WI38 (cell line): ENCODE measurements around the gene DALRD3.

Experiments
- H3K4me3 ChIP-seq: 2 replicates; pipeline ENCODE4 v1.5.1; 2011; ENCODE audit warnings: low read depth, mild to moderate bottlenecking, control low read depth, low read length
- CTCF ChIP-seq: IDR thresholded peaks from 2 replicates; pipeline ENCODE4 v1.5.1; 2012; ENCODE audit warnings: low read depth, mild to moderate bottlenecking, control low read depth, low read length

Gene DALRD3

GRCh38 chr3:49007771-49008528 is 10.4 kb downstream of the DALRD3 start:
- H3K4me3 ChIP-seq, result peak overlapping the region; percentile 85
- TF ChIP-seq CTCF, result no peak

GRCh38 chr3:49007068-49007770 is 11.2 kb downstream of the DALRD3 start, which contains the start of gene WDR6:
WDR6 (plus strand) TSS chr3:49007391; CDS start chr3:49007432, 41 bp downstream.
- peak; percentile 19; the same call in 1 of the 2 replicates for TF ChIP-seq CTCF
- H3K4me3 ChIP-seq, result peak within 1 kb of the TSS; percentile 85

- peak overlapping the region; percentile 85 for H3K4me3 ChIP-seq
- no peak for TF ChIP-seq CTCF
Measured at GRCh38 chr3:49006408-49007067, 11.8 kb downstream of the DALRD3 start.

- H3K4me3 ChIP-seq, result no peak overlapping the region
Measured at GRCh38 chr3:49005998-49006397, 12.4 kb downstream of the DALRD3 start.

GRCh38 chr3:49005303-49005680 is 13.1 kb downstream of the DALRD3 start:
- TF ChIP-seq CTCF, result no peak

More at GRCh38 chr3:49005998-49006397, 12.4 kb downstream of the DALRD3 start:
- TF ChIP-seq CTCF, result no peak

GRCh38 chr3:49004352-49005302 is 13.8 kb downstream of the DALRD3 start:
- H3K4me3 ChIP-seq, result no peak overlapping the region
- TF ChIP-seq CTCF, result no peak

More at GRCh38 chr3:49005303-49005680, 13.1 kb downstream of the DALRD3 start:
- H3K4me3 ChIP-seq, result no peak overlapping the region
